ENCODE results near the gene EHD3. TPM values are rescaled to one million over a fixed set of nuclear protein-coding genes. Genes with fewer than 3 reads are reported as not detected.

The EHD3 gene
- total and polyA plus RNA-seq, 2 of the 13 experiments (the other 11 are each of a cell fraction or from before 2014, with no cell fraction given) = 0.20 to 0.69 TPM

DNA sequence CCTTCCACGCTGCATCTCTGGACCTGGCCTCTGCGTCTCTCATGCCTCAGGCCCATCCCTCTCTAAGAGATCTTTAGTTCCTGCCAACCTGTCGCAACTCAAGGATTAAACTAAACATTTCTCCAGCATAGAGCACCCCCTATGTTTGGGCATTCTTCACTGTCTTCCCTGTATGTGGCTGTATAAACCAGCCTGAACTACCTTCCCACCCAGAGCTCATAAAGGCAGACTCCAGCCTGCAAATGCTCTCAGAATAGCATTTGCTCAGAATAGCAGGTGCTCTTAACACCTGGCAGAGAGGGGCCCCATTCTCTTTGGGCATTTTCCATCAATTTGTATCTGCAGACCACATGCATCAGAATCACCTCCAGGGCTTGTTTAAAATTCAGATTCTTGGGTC lies 83.4 kb downstream of the EHD3 start:
- FAIRE-seq = no peak

More for the DNA sequence above, 83.4 kb downstream of the EHD3 start:
- Histone ChIP-seq H3K27ac (ENCODE audit: extremely low read length, insufficient read depth, low read length) (no peak overlapping the region), H3K4me2 (ENCODE audit: low read depth, low read length) (no peak overlapping the region), H2AFZ (ENCODE audit: low read length) (no peak overlapping the region), H3K9ac (ENCODE audit: insufficient read depth, low read depth, low read length) (no peak overlapping the region), H3K4me1 (ENCODE audit: insufficient read depth, low read length) (no peaks in the 10 kb centered on the region), H3K79me2 (ENCODE audit: insufficient read depth, low read length) (no peaks in the 10 kb centered on the region), H3K27me3 (ENCODE audit: control insufficient read depth in 1 of 2, insufficient read depth in 2 of 2, low read length in 2 of 2) (peaks cover 0 to 4% of the 10 kb centered on the region in 2 experiments; a peak in 1 of 5 replicates), H3K4me3 (replicated peaks in 1 of 3; ENCODE audit: insufficient read depth in 1 of 3, low read depth in 2 of 3, low read length in 3 of 3) (no peak overlapping the region), H4K20me1 (ENCODE audit: insufficient read depth, low read length) (no peaks in the 10 kb centered on the region), H3K9me3 (ENCODE audit: low read length) (no peaks in the 10 kb centered on the region), H3K36me3 (replicated peaks in 1 of 2; ENCODE audit: control insufficient read depth in 1 of 2, insufficient read depth in 2 of 2, low read length in 2 of 2) (no peaks in the 10 kb centered on the region)
- intact Hi-C loops (cut with micrococcal nuclease; ENCODE audit: unreplicated experiment) (no loop called here), in situ Hi-C loops (cut with HindIII; ENCODE audit: extremely low pct_ligation_motif_present, low pct_unique_long_range_greater_than_20kb) (no loop called here)
- ChIA-PET CTCF (ENCODE audit: low intra/inter-chr PET ratio, low total read pairs) (no interaction called here), POLR2A (no interaction called here)
- 6% methylated on average over 3 of the region's 3 CpGs for WGBS (ENCODE audit: low lambda C conversion rate)
- BruUV-seq (replicated peaks) = no TSS peak
- TF ChIP-seq ZNF235 (CRISPR knock-in tag; IDR thresholded peaks at IDR 0.05; ENCODE audit: borderline replicate concordance) (no peak), ZNF20 (CRISPR knock-in tag; IDR thresholded peaks at IDR 0.05) (no peak), ZNF350 (CRISPR knock-in tag; IDR thresholded peaks at IDR 0.05; ENCODE audit: borderline replicate concordance, low read depth) (no peak), FOXP4 (CRISPR knock-in tag; IDR thresholded peaks at IDR 0.05) (no peak)
- TF ChIP-seq, protein P1, sequence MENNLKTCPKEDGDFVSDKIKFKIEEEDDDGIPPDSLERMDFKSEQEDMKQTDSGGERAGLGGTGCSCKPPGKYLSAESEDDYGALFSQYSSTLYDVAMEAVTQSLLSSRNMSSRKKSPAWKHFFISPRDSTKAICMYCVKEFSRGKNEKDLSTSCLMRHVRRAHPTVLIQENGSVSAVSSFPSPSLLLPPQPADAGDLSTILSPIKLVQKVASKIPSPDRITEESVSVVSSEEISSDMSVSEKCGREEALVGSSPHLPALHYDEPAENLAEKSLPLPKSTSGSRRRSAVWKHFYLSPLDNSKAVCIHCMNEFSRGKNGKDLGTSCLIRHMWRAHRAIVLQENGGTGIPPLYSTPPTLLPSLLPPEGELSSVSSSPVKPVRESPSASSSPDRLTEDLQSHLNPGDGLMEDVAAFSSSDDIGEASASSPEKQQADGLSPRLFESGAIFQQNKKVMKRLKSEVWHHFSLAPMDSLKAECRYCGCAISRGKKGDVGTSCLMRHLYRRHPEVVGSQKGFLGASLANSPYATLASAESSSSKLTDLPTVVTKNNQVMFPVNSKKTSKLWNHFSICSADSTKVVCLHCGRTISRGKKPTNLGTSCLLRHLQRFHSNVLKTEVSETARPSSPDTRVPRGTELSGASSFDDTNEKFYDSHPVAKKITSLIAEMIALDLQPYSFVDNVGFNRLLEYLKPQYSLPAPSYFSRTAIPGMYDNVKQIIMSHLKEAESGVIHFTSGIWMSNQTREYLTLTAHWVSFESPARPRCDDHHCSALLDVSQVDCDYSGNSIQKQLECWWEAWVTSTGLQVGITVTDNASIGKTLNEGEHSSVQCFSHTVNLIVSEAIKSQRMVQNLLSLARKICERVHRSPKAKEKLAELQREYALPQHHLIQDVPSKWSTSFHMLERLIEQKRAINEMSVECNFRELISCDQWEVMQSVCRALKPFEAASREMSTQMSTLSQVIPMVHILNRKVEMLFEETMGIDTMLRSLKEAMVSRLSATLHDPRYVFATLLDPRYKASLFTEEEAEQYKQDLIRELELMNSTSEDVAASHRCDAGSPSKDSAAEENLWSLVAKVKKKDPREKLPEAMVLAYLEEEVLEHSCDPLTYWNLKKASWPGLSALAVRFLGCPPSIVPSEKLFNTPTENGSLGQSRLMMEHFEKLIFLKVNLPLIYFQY (CRISPR knock-in tag; IDR thresholded peaks at IDR 0.05; ENCODE audit: borderline replicate concordance) = no peak
- no peak for DNase-seq (ENCODE audit: low spot score)
- no peak for ATAC-seq

Data from HepG2 (cell line).